GM18867 (cell line): ENCODE measurements around the gene ADAMTS19.

ENCODE experiments used
- ATAC-seq: cut with Tn5 transposase; IDR thresholded peaks from one replicate; pipeline ENCODE4 v1.9.1; 2021; ENCODE audit warnings: mild to moderate bottlenecking, moderate library complexity; ENCODE audit not compliant: unreplicated experiment

Gene ADAMTS19

GRCh38 chr5:129474544-129474943, 14.4 kb downstream of the ADAMTS19 start:
- ATAC-seq, result no peak

GRCh38 chr5:129476751-129477150, 16.7 kb downstream of the ADAMTS19 start:
- ATAC-seq, result no peak

GRCh38 chr5:129477532-129477931, 17.4 kb downstream of the ADAMTS19 start:
- ATAC-seq, result no peak

GRCh38 chr5:129481161-129481560, 21.1 kb downstream of the ADAMTS19 start:
- ATAC-seq, result no peak

GRCh38 chr5:129496421-129496820, 36.3 kb downstream of the ADAMTS19 start:
- ATAC-seq, result no peak

- no peak for ATAC-seq
Observed at GRCh38 chr5:129496864-129497595, 36.9 kb downstream of the ADAMTS19 start.

GRCh38 chr5:129499208-129499852, 39.2 kb downstream of the ADAMTS19 start:
- ATAC-seq, result peak; percentile 73

GRCh38 chr5:129500101-129500500, 40.0 kb downstream of the ADAMTS19 start:
- ATAC-seq, result no peak

- ATAC-seq, result no peak
Observed at GRCh38 chr5:129506086-129506485, 46.0 kb downstream of the ADAMTS19 start.

GRCh38 chr5:129506950-129507349, 46.9 kb downstream of the ADAMTS19 start:
- no peak for ATAC-seq

GRCh38 chr5:129507527-129507926, 47.4 kb downstream of the ADAMTS19 start:
- ATAC-seq, result no peak

- ATAC-seq, result no peak
Observed at GRCh38 chr5:129508606-129509005, 48.5 kb downstream of the ADAMTS19 start.

GRCh38 chr5:129509363-129509975, 49.4 kb downstream of the ADAMTS19 start:
- ATAC-seq, result no peak

- no peak for ATAC-seq
Observed at GRCh38 chr5:129511291-129511690, 51.2 kb downstream of the ADAMTS19 start.

GRCh38 chr5:129541051-129541450, 81.0 kb downstream of the ADAMTS19 start:
- ATAC-seq, result no peak

- peak; percentile 91 for ATAC-seq
Observed at GRCh38 chr5:129541648-129542251, 81.7 kb downstream of the ADAMTS19 start.

- ATAC-seq, result no peak
Observed at GRCh38 chr5:129547137-129547536, 87.0 kb downstream of the ADAMTS19 start.

- ATAC-seq, result no peak
Observed at GRCh38 chr5:129554134-129554904, 94.2 kb downstream of the ADAMTS19 start.

- ATAC-seq, result no peak
Observed at GRCh38 chr5:129563585-129563984, 103.5 kb downstream of the ADAMTS19 start.

GRCh38 chr5:129569295-129569694, 109.2 kb downstream of the ADAMTS19 start:
- no peak for ATAC-seq

- ATAC-seq, result no peak
Observed at GRCh38 chr5:129572060-129572459, 112.0 kb downstream of the ADAMTS19 start.
